GM12878 (cell line): ENCODE measurements around the gene AIP. TPM values are rescaled to one million over a fixed set of nuclear protein-coding genes. Genes with fewer than 3 reads are reported as not detected.
A peak's percentile ranks its signal among the peaks of the same experiment; 100 is the strongest.

ENCODE experiments used
- ASH2L ChIP-seq: fragments of 300-600, 200-600 bp; sonication (generic); IDR thresholded peaks from 2 replicates; pipeline ENCODE4 v1.6.1; 2017; ENCODE audit warnings: low read depth, mild to moderate bottlenecking, borderline replicate concordance
- FOXK2 ChIP-seq: fragments of 450-650 bp; IDR thresholded peaks from 2 replicates; pipeline ENCODE4 v1.6.1; 2017; ENCODE audit warnings: mild to moderate bottlenecking, moderate library complexity
- MEF2A ChIP-seq: IDR thresholded peaks from 2 replicates; pipeline ENCODE4 v1.6.1; 2011; ENCODE audit warnings: low read depth, mild to moderate bottlenecking, low read length, moderate library complexity; ENCODE audit not compliant: insufficient read depth
- MXI1 ChIP-seq: fragments of 150-350 bp; IDR thresholded peaks from 2 replicates; pipeline ENCODE4 v1.6.1; 2011; ENCODE audit warnings: low read depth, mild to moderate bottlenecking, inconsistent platforms, low read length, improper control_type of control experiment
- MYC ChIP-seq: IDR thresholded peaks from 2 replicates; pipeline ENCODE4 v1.6.1; 2011; ENCODE audit warnings: mild to moderate bottlenecking, low read length, moderate library complexity, inconsistent platforms; ENCODE audit not compliant: insufficient read depth, insufficient replicate concordance, insufficient read length, severe bottlenecking
- SREBF1 ChIP-seq: IDR thresholded peaks from 2 replicates; pipeline ENCODE4 v1.6.1; 2012; ENCODE audit warnings: mild to moderate bottlenecking, low read length
- SUPT20H ChIP-seq: IDR thresholded peaks from 2 replicates; pipeline ENCODE4 v1.6.1; 2011; ENCODE audit warnings: low read depth, mild to moderate bottlenecking, low read length, moderate library complexity, borderline replicate concordance; ENCODE audit not compliant: control insufficient read depth
- TAF1 ChIP-seq: IDR thresholded peaks from 2 replicates; pipeline ENCODE4 v1.6.1; 2011; ENCODE audit warnings: mild to moderate bottlenecking, low read depth, low read length, borderline replicate concordance
- ZNF217 ChIP-seq: fragments of 450-650 bp; IDR thresholded peaks from 2 replicates; pipeline ENCODE4 v1.6.1; 2017; ENCODE audit warnings: antibody characterized with exemption, mild to moderate bottlenecking
- ZNF24 ChIP-seq: fragments of 450-650 bp; IDR thresholded peaks from 2 replicates; pipeline ENCODE4 v1.6.1; 2017; ENCODE audit warnings: antibody characterized with exemption, mild to moderate bottlenecking
- ZNF274 ChIP-seq: IDR thresholded peaks from one replicate; pipeline ENCODE4 v1.8.0; 2011; ENCODE audit not compliant: insufficient read length, insufficient read depth
- ZZZ3 ChIP-seq: IDR thresholded peaks from 2 replicates; pipeline ENCODE4 v1.6.1; 2011; ENCODE audit warnings: low read depth; ENCODE audit not compliant: control insufficient read depth, insufficient read length
- polyA plus RNA-seq, 11 experiments: library from polyadenylated mRNA; depleted of rRNA in 4 of 11; unstranded in 6 of 11; stranded (reverse) in 5 of 11; fragments of >200 nt; fragmentation: Nextera tagmentation in 4 of 11; fragmentation: Illumina TruSeq in 1 of 11; extraction: Ambion mirVana in 4 of 11; extraction: Trizol in 1 of 11; gene quantifications; 1 replicate in 1 of 11; 2 replicates in 10 of 11; pipeline versions ENCODE4 v1.2.1 to v1.2.3, GENCODE V29; 2011 to 2016; ENCODE audit warnings: inconsistent platforms in 2 of 11, missing spikeins in 2 of 11, low read depth in 1 of 11
- total RNA-seq, 4 experiments: library from RNA; depleted of rRNA in 3 of 4; stranded (reverse); fragments of >200 nt in 3 of 4; fragmentation: Illumina TruSeq in 1 of 4; extraction: Trizol in 1 of 4; gene quantifications; 2 replicates each; pipeline versions ENCODE4 v1.2.1 to v1.2.3, GENCODE V29; 2013 to 2021
- TF ChIP-seq, protein P1 (sequence below): fragments of 450-650 bp; IDR thresholded peaks from 2 replicates; pipeline ENCODE4 v1.6.1; 2017; ENCODE audit warnings: mild to moderate bottlenecking
- TF ChIP-seq, protein P2 (sequence below), 3 experiments: IDR thresholded peaks in 2 of 3; conservative IDR thresholded peaks in 1 of 3; 2 replicates each; pipeline ENCODE4 v1.5.1; 2011; ENCODE audit warnings: low read depth in 3 of 3, low read length in 3 of 3, mild to moderate bottlenecking in 3 of 3, control low read depth in 2 of 3, moderate library complexity in 2 of 3, inconsistent platforms in 1 of 3, mixed read lengths in 1 of 3; ENCODE audit not compliant: control insufficient read depth in 2 of 3, insufficient read depth in 1 of 3; ENCODE audit errors: extremely low read depth in 1 of 3
- TF ChIP-seq, protein P3 (sequence below): fragments of 450-650 bp; IDR thresholded peaks from 2 replicates; pipeline ENCODE4 v1.6.1; 2017; ENCODE audit warnings: borderline replicate concordance
- TF ChIP-seq, protein P4 (sequence below): IDR thresholded peaks from 2 replicates; pipeline ENCODE4 v1.6.1; 2011; ENCODE audit warnings: mild to moderate bottlenecking, low read depth, low read length, moderate library complexity; ENCODE audit not compliant: insufficient replicate concordance
- TF ChIP-seq, protein P5 (sequence below): fragments of 450-650 bp; formaldehyde crosslinking; IDR thresholded peaks from 2 replicates; pipeline ENCODE4 v1.5.0; 2022; ENCODE audit warnings: mild to moderate bottlenecking, missing genetic modification characterization

AIP gene
- total and polyA plus RNA-seq, 10 of the 15 experiments (the other 5 are each of a cell fraction or from before 2014, with no cell fraction given) = 12.6 to 164 (median 104) TPM

DNA sequence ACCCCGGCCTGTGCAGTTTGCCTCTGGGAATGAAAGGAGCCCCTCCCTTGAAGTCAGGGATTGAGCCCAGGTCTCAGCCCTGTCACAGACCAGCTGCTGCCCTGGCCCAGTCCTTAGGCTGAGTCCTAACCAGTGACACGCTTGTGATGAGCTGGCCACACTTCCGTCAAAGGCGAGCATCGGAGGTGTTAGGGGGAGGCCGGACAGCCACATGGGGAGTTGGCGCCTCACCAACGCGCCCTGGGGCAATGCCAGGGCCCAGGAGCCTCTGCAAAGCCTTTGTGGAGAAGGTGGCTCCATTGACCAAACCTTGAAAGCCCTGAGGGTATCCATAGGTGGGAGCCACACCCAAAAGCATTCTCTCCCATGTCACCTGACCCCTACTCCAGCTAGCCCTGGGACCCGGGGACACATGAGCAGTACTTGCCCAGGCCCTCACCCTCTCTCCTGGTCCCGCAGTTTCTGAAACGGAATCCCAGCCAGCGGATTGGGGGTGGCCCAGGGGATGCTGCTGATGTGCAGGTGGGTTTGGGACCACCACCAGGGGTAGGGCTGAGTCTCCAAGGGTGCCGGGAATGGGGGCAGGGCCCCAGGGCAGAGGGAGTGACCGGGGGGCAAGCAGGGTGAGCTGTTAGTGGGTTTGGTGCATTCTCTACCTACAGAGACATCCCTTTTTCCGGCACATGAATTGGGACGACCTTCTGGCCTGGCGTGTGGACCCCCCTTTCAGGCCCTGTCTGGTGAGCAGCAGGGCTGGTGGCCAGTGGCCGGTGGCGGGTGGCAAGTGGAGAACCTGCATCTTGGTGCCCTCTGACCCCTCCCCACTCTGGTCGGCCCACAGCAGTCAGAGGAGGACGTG lies 49.1 kb upstream of the AIP start (continued):
- TF ChIP-seq, protein P1, sequence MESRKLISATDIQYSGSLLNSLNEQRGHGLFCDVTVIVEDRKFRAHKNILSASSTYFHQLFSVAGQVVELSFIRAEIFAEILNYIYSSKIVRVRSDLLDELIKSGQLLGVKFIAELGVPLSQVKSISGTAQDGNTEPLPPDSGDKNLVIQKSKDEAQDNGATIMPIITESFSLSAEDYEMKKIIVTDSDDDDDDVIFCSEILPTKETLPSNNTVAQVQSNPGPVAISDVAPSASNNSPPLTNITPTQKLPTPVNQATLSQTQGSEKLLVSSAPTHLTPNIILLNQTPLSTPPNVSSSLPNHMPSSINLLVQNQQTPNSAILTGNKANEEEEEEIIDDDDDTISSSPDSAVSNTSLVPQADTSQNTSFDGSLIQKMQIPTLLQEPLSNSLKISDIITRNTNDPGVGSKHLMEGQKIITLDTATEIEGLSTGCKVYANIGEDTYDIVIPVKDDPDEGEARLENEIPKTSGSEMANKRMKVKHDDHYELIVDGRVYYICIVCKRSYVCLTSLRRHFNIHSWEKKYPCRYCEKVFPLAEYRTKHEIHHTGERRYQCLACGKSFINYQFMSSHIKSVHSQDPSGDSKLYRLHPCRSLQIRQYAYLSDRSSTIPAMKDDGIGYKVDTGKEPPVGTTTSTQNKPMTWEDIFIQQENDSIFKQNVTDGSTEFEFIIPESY = peak; percentile 86
- TF ChIP-seq SUPT20H = no peak
- no peak for TF ChIP-seq ASH2L
- TF ChIP-seq, protein P2, sequence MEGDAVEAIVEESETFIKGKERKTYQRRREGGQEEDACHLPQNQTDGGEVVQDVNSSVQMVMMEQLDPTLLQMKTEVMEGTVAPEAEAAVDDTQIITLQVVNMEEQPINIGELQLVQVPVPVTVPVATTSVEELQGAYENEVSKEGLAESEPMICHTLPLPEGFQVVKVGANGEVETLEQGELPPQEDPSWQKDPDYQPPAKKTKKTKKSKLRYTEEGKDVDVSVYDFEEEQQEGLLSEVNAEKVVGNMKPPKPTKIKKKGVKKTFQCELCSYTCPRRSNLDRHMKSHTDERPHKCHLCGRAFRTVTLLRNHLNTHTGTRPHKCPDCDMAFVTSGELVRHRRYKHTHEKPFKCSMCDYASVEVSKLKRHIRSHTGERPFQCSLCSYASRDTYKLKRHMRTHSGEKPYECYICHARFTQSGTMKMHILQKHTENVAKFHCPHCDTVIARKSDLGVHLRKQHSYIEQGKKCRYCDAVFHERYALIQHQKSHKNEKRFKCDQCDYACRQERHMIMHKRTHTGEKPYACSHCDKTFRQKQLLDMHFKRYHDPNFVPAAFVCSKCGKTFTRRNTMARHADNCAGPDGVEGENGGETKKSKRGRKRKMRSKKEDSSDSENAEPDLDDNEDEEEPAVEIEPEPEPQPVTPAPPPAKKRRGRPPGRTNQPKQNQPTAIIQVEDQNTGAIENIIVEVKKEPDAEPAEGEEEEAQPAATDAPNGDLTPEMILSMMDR (IDR thresholded peaks at IDR 0.05 in 2 of 3, conservative IDR thresholded peaks at IDR 0.05 in 1 of 3; ENCODE audit: control insufficient read depth in 2 of 3, extremely low read depth in 1 of 3, insufficient read depth in 1 of 3, low read depth in 3 of 3, low read length in 3 of 3) = no peak
- TF ChIP-seq ZNF24 = no peak
- 0 out of 2 replicates have a peak, but pooled peaks have one; percentile 29 for TF ChIP-seq TAF1
- TF ChIP-seq FOXK2 = no peak
- TF ChIP-seq, protein P3, sequence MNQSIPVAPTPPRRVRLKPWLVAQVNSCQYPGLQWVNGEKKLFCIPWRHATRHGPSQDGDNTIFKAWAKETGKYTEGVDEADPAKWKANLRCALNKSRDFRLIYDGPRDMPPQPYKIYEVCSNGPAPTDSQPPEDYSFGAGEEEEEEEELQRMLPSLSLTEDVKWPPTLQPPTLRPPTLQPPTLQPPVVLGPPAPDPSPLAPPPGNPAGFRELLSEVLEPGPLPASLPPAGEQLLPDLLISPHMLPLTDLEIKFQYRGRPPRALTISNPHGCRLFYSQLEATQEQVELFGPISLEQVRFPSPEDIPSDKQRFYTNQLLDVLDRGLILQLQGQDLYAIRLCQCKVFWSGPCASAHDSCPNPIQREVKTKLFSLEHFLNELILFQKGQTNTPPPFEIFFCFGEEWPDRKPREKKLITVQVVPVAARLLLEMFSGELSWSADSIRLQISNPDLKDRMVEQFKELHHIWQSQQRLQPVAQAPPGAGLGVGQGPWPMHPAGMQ = no peak
- no peak for TF ChIP-seq ZZZ3
- TF ChIP-seq ZNF274 = no peak
- TF ChIP-seq SREBF1 = no peak
- TF ChIP-seq, protein P4, sequence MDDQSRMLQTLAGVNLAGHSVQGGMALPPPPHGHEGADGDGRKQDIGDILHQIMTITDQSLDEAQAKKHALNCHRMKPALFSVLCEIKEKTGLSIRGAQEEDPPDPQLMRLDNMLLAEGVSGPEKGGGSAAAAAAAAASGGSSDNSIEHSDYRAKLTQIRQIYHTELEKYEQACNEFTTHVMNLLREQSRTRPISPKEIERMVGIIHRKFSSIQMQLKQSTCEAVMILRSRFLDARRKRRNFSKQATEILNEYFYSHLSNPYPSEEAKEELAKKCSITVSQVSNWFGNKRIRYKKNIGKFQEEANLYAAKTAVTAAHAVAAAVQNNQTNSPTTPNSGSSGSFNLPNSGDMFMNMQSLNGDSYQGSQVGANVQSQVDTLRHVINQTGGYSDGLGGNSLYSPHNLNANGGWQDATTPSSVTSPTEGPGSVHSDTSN = peak; percentile 9
- TF ChIP-seq MXI1 = no peak
- TF ChIP-seq, protein P5, sequence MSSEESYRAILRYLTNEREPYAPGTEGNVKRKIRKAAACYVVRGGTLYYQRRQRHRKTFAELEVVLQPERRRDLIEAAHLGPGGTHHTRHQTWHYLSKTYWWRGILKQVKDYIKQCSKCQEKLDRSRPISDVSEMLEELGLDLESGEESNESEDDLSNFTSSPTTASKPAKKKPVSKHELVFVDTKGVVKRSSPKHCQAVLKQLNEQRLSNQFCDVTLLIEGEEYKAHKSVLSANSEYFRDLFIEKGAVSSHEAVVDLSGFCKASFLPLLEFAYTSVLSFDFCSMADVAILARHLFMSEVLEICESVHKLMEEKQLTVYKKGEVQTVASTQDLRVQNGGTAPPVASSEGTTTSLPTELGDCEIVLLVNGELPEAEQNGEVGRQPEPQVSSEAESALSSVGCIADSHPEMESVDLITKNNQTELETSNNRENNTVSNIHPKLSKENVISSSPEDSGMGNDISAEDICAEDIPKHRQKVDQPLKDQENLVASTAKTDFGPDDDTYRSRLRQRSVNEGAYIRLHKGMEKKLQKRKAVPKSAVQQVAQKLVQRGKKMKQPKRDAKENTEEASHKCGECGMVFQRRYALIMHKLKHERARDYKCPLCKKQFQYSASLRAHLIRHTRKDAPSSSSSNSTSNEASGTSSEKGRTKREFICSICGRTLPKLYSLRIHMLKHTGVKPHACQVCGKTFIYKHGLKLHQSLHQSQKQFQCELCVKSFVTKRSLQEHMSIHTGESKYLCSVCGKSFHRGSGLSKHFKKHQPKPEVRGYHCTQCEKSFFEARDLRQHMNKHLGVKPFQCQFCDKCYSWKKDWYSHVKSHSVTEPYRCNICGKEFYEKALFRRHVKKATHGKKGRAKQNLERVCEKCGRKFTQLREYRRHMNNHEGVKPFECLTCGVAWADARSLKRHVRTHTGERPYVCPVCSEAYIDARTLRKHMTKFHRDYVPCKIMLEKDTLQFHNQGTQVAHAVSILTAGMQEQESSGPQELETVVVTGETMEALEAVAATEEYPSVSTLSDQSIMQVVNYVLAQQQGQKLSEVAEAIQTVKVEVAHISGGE = no peak
- TF ChIP-seq MYC = no peak
- no peak for TF ChIP-seq ZNF217
- no peak for TF ChIP-seq MEF2A
